ENCODE data around the gene APC.
A peak's percentile ranks its signal among the peaks of the same experiment; 100 is the strongest.
"Not testable (repeated sequence)": the region's sequence is repeated elsewhere in the genome, so short reads cannot be mapped to it uniquely, and the experiment has no call there.

The APC gene

GRCh38 chr5:112849912-112850311, 112.2 kb downstream of the APC start:
- Histone ChIP-seq H4K5ac (ENCODE audit: low read length) (no peak overlapping the region), H3K4me2 (ENCODE audit: low read length) (no peak overlapping the region), H4K8ac (ENCODE audit: low read depth, low read length) (no peak overlapping the region), H3K18ac (ENCODE audit: low read length) (no peak overlapping the region), H3K36me3 (ENCODE audit: control insufficient read depth, insufficient read depth, low read length) (no peaks in the 10 kb centered on the region), H3K79me2 (ENCODE audit: control insufficient read depth, insufficient read depth, low read length) (no peaks in the 10 kb centered on the region), H3K4me1 (ENCODE audit: control insufficient read depth, low read depth, low read length) (peaks cover 3% of the 10 kb centered on the region), H3K27me3 (ENCODE audit: insufficient read depth, low read length, poor library complexity) (no peaks in the 10 kb centered on the region), H3K4me3 (ENCODE audit: low read length) (no peak overlapping the region), H3K4ac (ENCODE audit: low read depth, low read length) (no peak overlapping the region), H3K23ac (ENCODE audit: low read length) (no peak overlapping the region), H3K9ac (ENCODE audit: low read length) (no peak overlapping the region), H3K56ac (ENCODE audit: low read length) (no peak overlapping the region), H3K27ac (ENCODE audit: low read depth, low read length) (no peak overlapping the region), H2BK5ac (ENCODE audit: low read length) (no peak overlapping the region), H2BK120ac (ENCODE audit: low read depth, low read length) (no peak overlapping the region), H2BK15ac (replicated peaks; ENCODE audit: low read depth) (no peak overlapping the region), H3K79me1 (ENCODE audit: low read length) (no peaks in the 10 kb centered on the region), H2AK5ac (ENCODE audit: low read length) (no peak overlapping the region)
- WGBS (ENCODE audit: extremely low coverage, insufficient coverage, low lambda C conversion rate): no CpG with 5 or more reads among the region's 2 CpGs
- no peak for DNase-seq

GRCh38 chr5:112854651-112855050, 117.0 kb downstream of the APC start:
- H3K27me3 ChIP-seq (ENCODE audit: insufficient read depth, low read length, poor library complexity): no peaks in the 10 kb centered on the region
- no peak overlapping the region for H3K9ac ChIP-seq (ENCODE audit: low read length)
- no peak overlapping the region for H2AK5ac ChIP-seq (ENCODE audit: low read length)
- H2BK15ac ChIP-seq (replicated peaks; ENCODE audit: low read depth): no peak overlapping the region
- H4K8ac ChIP-seq (ENCODE audit: low read depth, low read length): no peak overlapping the region
- no peak overlapping the region for H3K27ac ChIP-seq (ENCODE audit: low read depth, low read length)
- no peak overlapping the region for H3K56ac ChIP-seq (ENCODE audit: low read length)
- no peak for DNase-seq
- H3K4me1 ChIP-seq (ENCODE audit: control insufficient read depth, low read depth, low read length): no peaks in the 10 kb centered on the region
- H2BK5ac ChIP-seq (ENCODE audit: low read length): no peak overlapping the region
- no peak overlapping the region for H3K18ac ChIP-seq (ENCODE audit: low read length)
- no peak overlapping the region for H3K23ac ChIP-seq (ENCODE audit: low read length)
- H3K79me2 ChIP-seq (ENCODE audit: control insufficient read depth, insufficient read depth, low read length): no peaks in the 10 kb centered on the region
- no peaks in the 10 kb centered on the region for H3K36me3 ChIP-seq (ENCODE audit: control insufficient read depth, insufficient read depth, low read length)
- no peak overlapping the region for H3K4me2 ChIP-seq (ENCODE audit: low read length)
- H3K79me1 ChIP-seq (ENCODE audit: low read length): no peaks in the 10 kb centered on the region
- no peak overlapping the region for H2BK120ac ChIP-seq (ENCODE audit: low read depth, low read length)
- no peak overlapping the region for H3K4me3 ChIP-seq (ENCODE audit: low read length)
- no peak overlapping the region for H3K4ac ChIP-seq (ENCODE audit: low read depth, low read length)
- H4K5ac ChIP-seq (ENCODE audit: low read length): no peak overlapping the region
- no CpG with 5 or more reads among the region's 1 CpG for WGBS (ENCODE audit: extremely low coverage, insufficient coverage, low lambda C conversion rate)

- no peak overlapping the region for H2BK15ac ChIP-seq (replicated peaks; ENCODE audit: low read depth)
- peaks cover 3% of the 10 kb centered on the region for H3K4me1 ChIP-seq (ENCODE audit: control insufficient read depth, low read depth, low read length)
- H3K56ac ChIP-seq (ENCODE audit: low read length): no peak overlapping the region
Measured at GRCh38 chr5:112857866-112858265, 120.2 kb downstream of the APC start.

GRCh38 chr5:112860571-112860928, 122.9 kb downstream of the APC start:
- not testable (repeated sequence) for H3K4me1 ChIP-seq (ENCODE audit: control insufficient read depth, low read depth, low read length); H3K27me3 ChIP-seq (ENCODE audit: insufficient read depth, low read length, poor library complexity); H3K79me1 ChIP-seq (ENCODE audit: low read length); H3K36me3 ChIP-seq (ENCODE audit: control insufficient read depth, insufficient read depth, low read length); H3K18ac ChIP-seq (ENCODE audit: low read length); H2AK5ac ChIP-seq (ENCODE audit: low read length); H3K27ac ChIP-seq (ENCODE audit: low read depth, low read length); H2BK15ac ChIP-seq (replicated peaks; ENCODE audit: low read depth); DNase-seq; H3K23ac ChIP-seq (ENCODE audit: low read length); H2BK120ac ChIP-seq (ENCODE audit: low read depth, low read length)
- H4K5ac ChIP-seq (ENCODE audit: low read length): peak overlapping the region; percentile 98
- peaks cover 25% of the 10 kb centered on the region for H3K79me2 ChIP-seq (ENCODE audit: control insufficient read depth, insufficient read depth, low read length)
- H3K4ac ChIP-seq (ENCODE audit: low read depth, low read length): peak overlapping the region; percentile 71
- H2BK5ac ChIP-seq (ENCODE audit: low read length): peak overlapping the region; percentile 84
- H3K56ac ChIP-seq (ENCODE audit: low read length): peak overlapping the region; percentile 93
- peak overlapping the region; percentile 92 for H3K9ac ChIP-seq (ENCODE audit: low read length)
- H3K4me2 ChIP-seq (ENCODE audit: low read length): peak overlapping the region; percentile 88
- H3K4me3 ChIP-seq (ENCODE audit: low read length): peak overlapping the region; percentile 35
- WGBS (ENCODE audit: extremely low coverage, insufficient coverage, low lambda C conversion rate): no CpG with 5 or more reads among the region's 11 CpGs
- peak overlapping the region; percentile 96 for H4K8ac ChIP-seq (ENCODE audit: low read depth, low read length)

More at GRCh38 chr5:112857866-112858265, 120.2 kb downstream of the APC start:
- H3K27me3 ChIP-seq (ENCODE audit: insufficient read depth, low read length, poor library complexity): no peaks in the 10 kb centered on the region
- no peak overlapping the region for H3K23ac ChIP-seq (ENCODE audit: low read length)
- H2AK5ac ChIP-seq (ENCODE audit: low read length): no peak overlapping the region
- peaks cover 3% of the 10 kb centered on the region for H3K79me1 ChIP-seq (ENCODE audit: low read length)
- no peak overlapping the region for H3K27ac ChIP-seq (ENCODE audit: low read depth, low read length)
- no peak overlapping the region for H3K18ac ChIP-seq (ENCODE audit: low read length)
- no peak overlapping the region for H3K4me2 ChIP-seq (ENCODE audit: low read length)
- H3K4me3 ChIP-seq (ENCODE audit: low read length): no peak overlapping the region
- no peak overlapping the region for H3K4ac ChIP-seq (ENCODE audit: low read depth, low read length)
- DNase-seq: no peak
- H2BK5ac ChIP-seq (ENCODE audit: low read length): no peak overlapping the region
- no peak overlapping the region for H4K5ac ChIP-seq (ENCODE audit: low read length)
- no peak overlapping the region for H4K8ac ChIP-seq (ENCODE audit: low read depth, low read length)
- no peak overlapping the region for H3K9ac ChIP-seq (ENCODE audit: low read length)
- H3K79me2 ChIP-seq (ENCODE audit: control insufficient read depth, insufficient read depth, low read length): peaks cover 17% of the 10 kb centered on the region
- H3K36me3 ChIP-seq (ENCODE audit: control insufficient read depth, insufficient read depth, low read length): no peaks in the 10 kb centered on the region
- H2BK120ac ChIP-seq (ENCODE audit: low read depth, low read length): no peak overlapping the region

- Histone ChIP-seq H3K79me1 (ENCODE audit: low read length) (peaks cover 7% of the 10 kb centered on the region), H3K27ac (ENCODE audit: low read depth, low read length) (peak within 1 kb of the TSS; percentile 92), H3K56ac (ENCODE audit: low read length) (peak within 1 kb of the TSS; percentile 99), H4K5ac (ENCODE audit: low read length) (peak within 1 kb of the TSS; percentile 98), H3K4me2 (ENCODE audit: low read length) (peak within 1 kb of the TSS; percentile 88), H3K18ac (ENCODE audit: low read length) (peak within 1 kb of the TSS; percentile 71), H3K79me2 (ENCODE audit: control insufficient read depth, insufficient read depth, low read length) (peaks cover 25% of the 10 kb centered on the region), H3K36me3 (ENCODE audit: control insufficient read depth, insufficient read depth, low read length) (peaks cover 1% of the 10 kb centered on the region), H3K4me1 (ENCODE audit: control insufficient read depth, low read depth, low read length) (peaks cover 5% of the 10 kb centered on the region), H3K23ac (ENCODE audit: low read length) (no peak within 1 kb of the TSS), H2AK5ac (ENCODE audit: low read length) (no peak within 1 kb of the TSS), H3K4ac (ENCODE audit: low read depth, low read length) (peak within 1 kb of the TSS; percentile 85), H2BK5ac (ENCODE audit: low read length) (peak within 1 kb of the TSS; percentile 84), H3K27me3 (ENCODE audit: insufficient read depth, low read length, poor library complexity) (no peaks in the 10 kb centered on the region), H3K9ac (ENCODE audit: low read length) (peak within 1 kb of the TSS; percentile 99), H2BK120ac (ENCODE audit: low read depth, low read length) (no peak within 1 kb of the TSS), H4K8ac (ENCODE audit: low read depth, low read length) (peak within 1 kb of the TSS; percentile 96), H3K4me3 (ENCODE audit: low read length) (peak within 1 kb of the TSS; percentile 99), H2BK15ac (replicated peaks; ENCODE audit: low read depth) (no peak within 1 kb of the TSS)
- no CpG with 5 or more reads among the region's 47 CpGs for WGBS (ENCODE audit: extremely low coverage, insufficient coverage, low lambda C conversion rate)
- peak; percentile 99 for DNase-seq
Measured at GRCh38 chr5:112860929-112861637, 123.4 kb downstream of the APC start, which contains the start of gene SRP19. Gene SRP19, plus strand, starts transcription at chr5:112861287. Its CDS starts 90 bp downstream, at chr5:112861377.

- Histone ChIP-seq H3K4ac (ENCODE audit: low read depth, low read length) (peak overlapping the region; percentile 85), H3K4me3 (ENCODE audit: low read length) (peak overlapping the region; percentile 99), H2BK5ac (ENCODE audit: low read length) (no peak overlapping the region), H2AK5ac (ENCODE audit: low read length) (no peak overlapping the region), H3K27me3 (ENCODE audit: insufficient read depth, low read length, poor library complexity) (no peaks in the 10 kb centered on the region), H3K79me1 (ENCODE audit: low read length) (peaks cover 7% of the 10 kb centered on the region), H3K18ac (ENCODE audit: low read length) (peak overlapping the region; percentile 71), H4K5ac (ENCODE audit: low read length) (no peak overlapping the region), H3K56ac (ENCODE audit: low read length) (peak overlapping the region; percentile 99), H3K4me1 (ENCODE audit: control insufficient read depth, low read depth, low read length) (peaks cover 5% of the 10 kb centered on the region), H2BK120ac (ENCODE audit: low read depth, low read length) (no peak overlapping the region), H3K36me3 (ENCODE audit: control insufficient read depth, insufficient read depth, low read length) (peaks cover 1% of the 10 kb centered on the region), H3K4me2 (ENCODE audit: low read length) (peak overlapping the region; percentile 69), H3K9ac (ENCODE audit: low read length) (peak overlapping the region; percentile 99), H3K27ac (ENCODE audit: low read depth, low read length) (peak overlapping the region; percentile 92), H3K79me2 (ENCODE audit: control insufficient read depth, insufficient read depth, low read length) (peaks cover 25% of the 10 kb centered on the region), H3K23ac (ENCODE audit: low read length) (no peak overlapping the region), H2BK15ac (replicated peaks; ENCODE audit: low read depth) (no peak overlapping the region), H4K8ac (ENCODE audit: low read depth, low read length) (peak overlapping the region; percentile 78)
- WGBS (ENCODE audit: extremely low coverage, insufficient coverage, low lambda C conversion rate): no CpG with 5 or more reads among the region's 8 CpGs
- DNase-seq: no peak
Measured at GRCh38 chr5:112861638-112861985, 123.9 kb downstream of the APC start.
